H1 (cell line): ENCODE data around the gene GALNT17. TPM values are rescaled to one million over a fixed set of nuclear protein-coding genes. Genes with fewer than 3 reads are reported as not detected.

Experiments used
- CTCF ChIA-PET: fragments of 300-600 bp; sonication (Branson Sonifier 250); formaldehyde crosslinking; loops from one replicate; lab custom pipeline; 2021; ENCODE audit not compliant: partially characterized antibody; lab: Charles Lee
- POLR2A ChIA-PET: fragments of 300-600 bp; sonication (Branson Sonifier 250); formaldehyde crosslinking; loops from one replicate; lab custom pipeline; 2021; ENCODE audit warnings: inconsistent platforms; ENCODE audit not compliant: partially characterized antibody; lab: Charles Lee
- DNase-seq, 2 experiments: peaks; one replicate each; pipeline versions ENCODE4 v3.0.0 to v3.0.0-alpha.2; 2010 to 2022; ENCODE audit warnings: low spot score in 2 of 2, low read depth in 1 of 2, mixed read lengths in 1 of 2
- FAIRE-seq: peaks from 2 replicates; lab custom pipeline; 2011; peaks lifted over from hg19 to GRCh38; lab: Jason Lieb, UNC
- H2AFZ ChIP-seq: 2 replicates; pipeline ENCODE4 v1.8.1; 2012; ENCODE audit warnings: low read length, inconsistent platforms
- H2AK5ac ChIP-seq: 2 replicates; pipeline ENCODE4 v1.6.1; 2013; ENCODE audit warnings: low read depth, low read length
- H2BK120ac ChIP-seq: replicated peaks from 2 replicates; pipeline ENCODE3; 2013; ENCODE audit warnings: low read depth, low read length, inconsistent platforms
- H2BK12ac ChIP-seq: 2 replicates; pipeline ENCODE4 v1.6.1; 2013; ENCODE audit warnings: low read depth, low read length
- H2BK15ac ChIP-seq: 2 replicates; pipeline ENCODE4 v1.6.1; 2013; ENCODE audit warnings: low read length
- H2BK20ac ChIP-seq: 2 replicates; pipeline ENCODE4 v1.6.1; 2013; ENCODE audit warnings: low read length
- H2BK5ac ChIP-seq: 2 replicates; pipeline ENCODE4 v1.6.1; 2013; ENCODE audit warnings: low read depth, low read length
- H3K14ac ChIP-seq: 2 replicates; pipeline ENCODE4 v1.6.1; 2013; ENCODE audit warnings: inconsistent platforms; ENCODE audit not compliant: insufficient read length
- H3K18ac ChIP-seq: 2 replicates; pipeline ENCODE4 v1.6.1; 2013; ENCODE audit warnings: low read length; ENCODE audit errors: extremely low read depth
- H3K23ac ChIP-seq: 2 replicates; pipeline ENCODE4 v1.6.1; 2013; ENCODE audit warnings: inconsistent platforms; ENCODE audit not compliant: insufficient read length
- H3K23me2 ChIP-seq: 2 replicates; pipeline ENCODE4 v1.6.1; 2013; ENCODE audit warnings: low read depth, low read length
- H3K27ac ChIP-seq: 2 replicates; pipeline ENCODE4 v1.6.1; 2011; ENCODE audit warnings: low read depth, low read length, inconsistent platforms
- H3K27me3 ChIP-seq, 4 experiments: replicated peaks in 1 of 4; 1 replicate in 1 of 4; 2 replicates in 3 of 4; pipeline versions ENCODE4 v1.6.1 to v1.8.1; 2011 to 2013; ENCODE audit warnings: low read length in 3 of 4, mild to moderate bottlenecking in 3 of 4, inconsistent platforms in 2 of 4, mixed read lengths in 2 of 4, moderate library complexity in 1 of 4; ENCODE audit not compliant: control insufficient read depth in 3 of 4, insufficient read depth in 3 of 4; ENCODE audit errors: extremely low read depth in 1 of 4
- H3K36me3 ChIP-seq, 4 experiments: 2 replicates each; pipeline versions ENCODE4 v1.6.1 to v1.8.1; 2011 to 2013; ENCODE audit warnings: mild to moderate bottlenecking in 4 of 4, low read length in 3 of 4, moderate library complexity in 2 of 4, control low read depth in 1 of 4, inconsistent platforms in 1 of 4; ENCODE audit not compliant: insufficient read depth in 4 of 4, control insufficient read depth in 2 of 4
- H3K4ac ChIP-seq: replicated peaks from 2 replicates; pipeline ENCODE3; 2013; ENCODE audit warnings: low read length, low read depth, mixed read lengths, inconsistent platforms; ENCODE audit not compliant: insufficient read length
- H3K4me1 ChIP-seq, 4 experiments: replicated peaks in 1 of 4; 1 replicate in 1 of 4; 2 replicates in 3 of 4; pipeline versions ENCODE4 v1.6.1 to v1.8.1; 2011 to 2013; ENCODE audit warnings: low read length in 3 of 4, inconsistent platforms in 2 of 4, mixed read lengths in 1 of 4; ENCODE audit not compliant: insufficient read depth in 4 of 4, control insufficient read depth in 3 of 4
- H3K4me2 ChIP-seq, 2 experiments: 2 replicates each; pipeline versions ENCODE4 v1.6.1 to v1.8.1; 2011 to 2013; ENCODE audit warnings: low read depth in 2 of 2, low read length in 2 of 2, control low read depth in 1 of 2, inconsistent platforms in 1 of 2, mild to moderate bottlenecking in 1 of 2; ENCODE audit not compliant: insufficient read depth in 1 of 2
- H3K4me3 ChIP-seq, 4 experiments: fragments of 200-600, 300-600 bp in 1 of 4; sonication (generic), shearing (Covaris generic), sonication (Bioruptor Twin) in 1 of 4; 2 replicates each; pipeline versions ENCODE4 v1.5.1 to v1.8.1; 2011 to 2016; ENCODE audit warnings: low read length in 4 of 4, low read depth in 3 of 4, control low read depth in 2 of 4, inconsistent platforms in 2 of 4, mild to moderate bottlenecking in 2 of 4, mixed read lengths in 1 of 4, moderate library complexity in 1 of 4; ENCODE audit not compliant: insufficient read depth in 2 of 4; ENCODE audit errors: extremely low read depth in 1 of 4
- H3K56ac ChIP-seq: replicated peaks from 2 replicates; pipeline ENCODE3; 2013; ENCODE audit warnings: low read depth, mild to moderate bottlenecking, mixed read lengths, low read length, inconsistent platforms; ENCODE audit not compliant: insufficient read length
- H3K79me1 ChIP-seq: 2 replicates; pipeline ENCODE4 v1.6.1; 2013; ENCODE audit warnings: low read depth, low read length, control low read depth
- H3K79me2 ChIP-seq, 2 experiments: 2 replicates each; pipeline versions ENCODE4 v1.6.1 to v1.8.1; 2012 to 2013; ENCODE audit warnings: low read length in 2 of 2, mild to moderate bottlenecking in 2 of 2, inconsistent platforms in 1 of 2; ENCODE audit not compliant: insufficient read depth in 2 of 2, control insufficient read depth in 1 of 2
- H3K9ac ChIP-seq, 4 experiments: replicated peaks in 1 of 4; 1 replicate in 1 of 4; 2 replicates in 3 of 4; pipeline versions ENCODE4 v1.6.1 to v1.8.1; 2011 to 2013; ENCODE audit warnings: low read depth in 3 of 4, low read length in 3 of 4, control low read depth in 2 of 4, mild to moderate bottlenecking in 2 of 4, moderate library complexity in 2 of 4, inconsistent platforms in 1 of 4; ENCODE audit errors: extremely low read depth in 1 of 4
- H3K9me3 ChIP-seq, 2 experiments: 2 replicates each; pipeline versions ENCODE4 v1.6.1 to v1.8.1; 2012 to 2013; ENCODE audit warnings: mild to moderate bottlenecking in 2 of 2, moderate library complexity in 2 of 2, control low read depth in 1 of 2, inconsistent platforms in 1 of 2, low read depth in 1 of 2, low read length in 1 of 2, mixed read lengths in 1 of 2; ENCODE audit not compliant: insufficient read depth in 2 of 2
- H4K20me1 ChIP-seq, 2 experiments: replicated peaks in 1 of 2; 2 replicates each; pipeline versions ENCODE3 to v1.8.1; 2011 to 2013; ENCODE audit warnings: inconsistent platforms in 2 of 2, low read length in 2 of 2, mild to moderate bottlenecking in 1 of 2; ENCODE audit not compliant: insufficient read depth in 2 of 2, control insufficient read depth in 1 of 2
- H4K5ac ChIP-seq: 2 replicates; pipeline ENCODE4 v1.6.1; 2013; ENCODE audit warnings: low read length, low read depth, mixed read lengths, inconsistent platforms; ENCODE audit not compliant: insufficient read length
- H4K8ac ChIP-seq: 2 replicates; pipeline ENCODE4 v1.8.0; 2013; ENCODE audit warnings: mild to moderate bottlenecking, moderate library complexity, low read length, inconsistent platforms; ENCODE audit not compliant: insufficient read depth; ENCODE audit errors: extremely low read depth
- H4K91ac ChIP-seq: replicated peaks from 2 replicates; pipeline ENCODE3; 2013; ENCODE audit warnings: low read length, mixed read lengths, inconsistent platforms; ENCODE audit not compliant: insufficient read length
- BRCA1 ChIP-seq: IDR thresholded peaks from 2 replicates; pipeline ENCODE4 v1.6.1; 2012; ENCODE audit warnings: low read depth, low read length, improper control_type of control experiment
- EZH2 ChIP-seq: fragments of 200-600 bp; sonication (generic); IDR thresholded peaks from 2 replicates; pipeline ENCODE4 v1.7.1; 2012; ENCODE audit warnings: low read depth, mild to moderate bottlenecking, moderate library complexity, low read length, inconsistent platforms; ENCODE audit not compliant: severe bottlenecking
- KDM4A ChIP-seq: IDR thresholded peaks from one replicate; pipeline ENCODE4 v1.7.1; 2012; ENCODE audit warnings: low read depth, mild to moderate bottlenecking, moderate library complexity, low read length, inconsistent platforms; ENCODE audit not compliant: severe bottlenecking
- NRF1 ChIP-seq: IDR thresholded peaks from 2 replicates; pipeline ENCODE4 v1.6.1; 2011; ENCODE audit warnings: mild to moderate bottlenecking, low read depth, low read length, improper control_type of control experiment
- SP1 ChIP-seq: IDR thresholded peaks from 2 replicates; pipeline ENCODE4 v1.6.1; 2011; ENCODE audit warnings: low read depth, low read length
- SP2 ChIP-seq: IDR thresholded peaks from 2 replicates; pipeline ENCODE4 v1.6.1; 2012; ENCODE audit warnings: mild to moderate bottlenecking, low read length, inconsistent platforms
- WGBS, 2 experiments: shearing (Covaris generic) in 1 of 2; methylation state at CpG; one replicate each; pipeline versions ENCODE4 v1.1.6 to v1.1.7; 2013 to 2015; ENCODE audit warnings: low lambda C conversion rate in 2 of 2, mixed read lengths in 2 of 2, inconsistent platforms in 1 of 2, low coverage in 1 of 2, missing lambda C conversion rate in 1 of 2; ENCODE audit not compliant: insufficient replicate concordance in 2 of 2, insufficient coverage in 1 of 2, insufficient read length in 1 of 2; ENCODE audit errors: extremely low coverage in 1 of 2, missing lambda C conversion rate in 1 of 2; 5-methylcytosine and 5-hydroxymethylcytosine counted together
- polyA plus RNA-seq, 7 experiments: library from polyadenylated mRNA; depleted of rRNA in 3 of 7; stranded (reverse) in 5 of 7; unstranded in 2 of 7; fragments of >200 nt in 5 of 7; fragments of 200-250 nt in 2 of 7; gene quantifications; 1 replicate in 5 of 7; 2 replicates in 1 of 7; 4 replicates in 1 of 7; pipeline versions ENCODE4 v1.2.1 to v1.2.3, GENCODE V29; 2011 to 2013; ENCODE audit warnings: missing spikeins in 2 of 7, mixed read lengths in 2 of 7
- total RNA-seq: library from RNA; stranded (reverse); fragmentation: NEBNext Ultra II Directional; extraction: Animal tissue kit (Norgen Biotek cat#: 25700); gene quantifications from 2 replicates; pipeline ENCODE4 v1.2.1, GENCODE V29; 2021

Gene GALNT17
- total and polyA plus RNA-seq, 2 of the 8 experiments (the other 6 are each of a cell fraction or from before 2014, with no cell fraction given) = 37.7 to 47.0 TPM

- CTCF ChIA-PET = no interaction called here
- 92% methylated on average over 2 of the region's 2 CpGs; no CpG with 5 or more reads in 1 of the 2 experiments for WGBS, 2 experiments
- no peak for TF ChIP-seq SP1
- no peak for TF ChIP-seq SP2
- TF ChIP-seq KDM4A = no peak
- no peak for TF ChIP-seq BRCA1
- no peak for TF ChIP-seq EZH2
- no peak for TF ChIP-seq NRF1
These were observed 146.3 kb downstream of the GALNT17 start for GRCh38 chr7:71278257-71278656.

More at GRCh38 chr7:71278257-71278656, 146.3 kb downstream of the GALNT17 start:
- H2BK20ac ChIP-seq = no peak overlapping the region
- POLR2A ChIA-PET = no interaction called here
- no peak overlapping the region for H3K9ac ChIP-seq
- H2BK5ac ChIP-seq = no peak overlapping the region
- peaks cover 16% of the 10 kb centered on the region; the same call in 1 of the 2 replicates for H3K79me1 ChIP-seq
- no peak overlapping the region for H3K27ac ChIP-seq
- H2BK12ac ChIP-seq = no peak overlapping the region
- H3K14ac ChIP-seq = no peak overlapping the region
- peaks cover 2% of the 10 kb centered on the region; the same call in 1 of the 2 replicates for H3K23me2 ChIP-seq
- no peak overlapping the region for H3K4ac ChIP-seq
- H2AK5ac ChIP-seq = no peak overlapping the region
- FAIRE-seq (no peak), DNase-seq (no peak)
- no peak overlapping the region for H4K5ac ChIP-seq
- no peak overlapping the region for H2BK120ac ChIP-seq
- H3K4me2 ChIP-seq = no peak overlapping the region
- no peaks in the 10 kb centered on the region for H4K20me1 ChIP-seq
- H3K56ac ChIP-seq = no peak overlapping the region
- H4K8ac ChIP-seq = no peak overlapping the region
- H3K36me3 ChIP-seq = no peaks in the 10 kb centered on the region; a peak in 1 of 8 replicates
- H2BK15ac ChIP-seq = no peak overlapping the region
- H3K4me3 ChIP-seq = no peak overlapping the region
- peaks cover 6 to 92% of the 10 kb centered on the region in 2 experiments for H3K79me2 ChIP-seq
- no peak overlapping the region for H2AFZ ChIP-seq
- H3K9me3 ChIP-seq = peaks cover 2 to 7% of the 10 kb centered on the region in 2 experiments; a peak in 3 of 4 replicates
- H3K27me3 ChIP-seq = no peaks in the 10 kb centered on the region
- H3K18ac ChIP-seq = no peak overlapping the region
- no peak overlapping the region for H3K23ac ChIP-seq
- peaks cover 0 to 17% (median 4%) of the 10 kb centered on the region in 4 experiments; a peak in 5 of 7 replicates for H3K4me1 ChIP-seq
- no peak overlapping the region for H4K91ac ChIP-seq
